HEK293 (cell line): ENCODE results near the gene GNB1.

Experiments
- CTCF ChIA-PET: fragments of 350-600 bp; formaldehyde crosslinking; extraction: SDS; loops from one replicate; lab custom pipeline; 2021; ENCODE audit warnings: antibody characterized with exemption; lab: Yijun Ruan, JAX
- POLR2A ChIA-PET: fragments of 300-600 bp; formaldehyde crosslinking; extraction: SDS; loops from one replicate; lab custom pipeline; 2020; ENCODE audit warnings: antibody characterized with exemption, inconsistent platforms; lab: Yijun Ruan, JAX
- H3K27ac ChIP-seq: fragments of 200-500 bp; sonication (Bioruptor generic); 2 replicates; pipeline ENCODE4 v1.5.1; 2014; ENCODE audit warnings: low read depth, low read length, control low read depth, inconsistent platforms; ENCODE audit errors: extremely low read depth
- H3K36me3 ChIP-seq, 2 experiments: fragments of 200-500 bp in 1 of 2; sonication (Bioruptor generic) in 1 of 2; 1 replicate in 1 of 2; 2 replicates in 1 of 2; pipeline ENCODE4 v1.5.1; 2014 to 2017; ENCODE audit warnings: inconsistent platforms in 2 of 2, low read length in 2 of 2; ENCODE audit not compliant: control insufficient read depth in 2 of 2, insufficient read depth in 1 of 2
- H3K4me1 ChIP-seq: fragments of 200-500 bp; sonication (Bioruptor generic); 2 replicates; pipeline ENCODE4 v1.5.1; 2014; ENCODE audit warnings: mild to moderate bottlenecking, low read length, inconsistent platforms; ENCODE audit not compliant: control insufficient read depth, insufficient read depth
- H3K4me3 ChIP-seq: 2 replicates; pipeline ENCODE4 v1.5.1; 2011; ENCODE audit warnings: low read depth, mild to moderate bottlenecking, control low read depth, low read length, moderate library complexity
- H3K9me3 ChIP-seq: fragments of 200-500 bp; sonication (Bioruptor generic); 2 replicates; pipeline ENCODE4 v1.5.1; 2014; ENCODE audit warnings: low read depth, low read length, inconsistent platforms; ENCODE audit not compliant: control insufficient read depth, insufficient read depth
- BCL6B ChIP-seq: fragments of 450-650 bp; formaldehyde crosslinking; IDR thresholded peaks from 2 replicates; pipeline ENCODE4 v1.5.1; 2017; ENCODE audit warnings: missing biosample characterization, missing genetic modification characterization
- HOXA7 ChIP-seq: sonication (generic); formaldehyde crosslinking; IDR thresholded peaks from 2 replicates; pipeline ENCODE4 v1.8.1; 2022; ENCODE audit warnings: missing genetic modification reagents, borderline replicate concordance
- KLF7 ChIP-seq: fragments of 450-650 bp; formaldehyde crosslinking; IDR thresholded peaks from 2 replicates; pipeline ENCODE4 v1.5.1; 2016; ENCODE audit warnings: missing biosample characterization, missing genetic modification characterization, borderline replicate concordance
- PRDM1 ChIP-seq: fragments of 450-650 bp; formaldehyde crosslinking; IDR thresholded peaks from 2 replicates; pipeline ENCODE4; 2016; ENCODE audit warnings: missing biosample characterization, missing genetic modification characterization
- SCRT1 ChIP-seq: fragments of 450-650 bp; formaldehyde crosslinking; IDR thresholded peaks from 2 replicates; pipeline ENCODE4 v1.5.1; 2016; ENCODE audit warnings: missing biosample characterization, missing genetic modification characterization, borderline replicate concordance
- ZBTB20 ChIP-seq: fragments of 450-650 bp; formaldehyde crosslinking; IDR thresholded peaks from 2 replicates; pipeline ENCODE4 v1.5.1; 2016; ENCODE audit warnings: missing biosample characterization, missing genetic modification characterization
- ZBTB6 ChIP-seq: fragments of 450-650 bp; formaldehyde crosslinking; IDR thresholded peaks from 2 replicates; pipeline ENCODE4 v1.5.1; 2017; ENCODE audit warnings: missing biosample characterization, missing genetic modification characterization
- ZNF10 ChIP-seq: fragments of 450-650 bp; formaldehyde crosslinking; IDR thresholded peaks from 2 replicates; pipeline ENCODE4 v1.5.1; 2017; ENCODE audit warnings: missing biosample characterization, missing genetic modification characterization
- ZNF280C ChIP-seq: fragments of 450-650 bp; formaldehyde crosslinking; IDR thresholded peaks from 2 replicates; pipeline ENCODE4 v1.5.1; 2016; ENCODE audit warnings: missing biosample characterization, missing genetic modification characterization
- ZNF350 ChIP-seq: fragments of 450-650 bp; formaldehyde crosslinking; IDR thresholded peaks from 2 replicates; pipeline ENCODE4 v1.5.0; 2017; ENCODE audit warnings: missing biosample characterization, mild to moderate bottlenecking, missing genetic modification characterization
- ZNF391 ChIP-seq: fragments of 450-650 bp; formaldehyde crosslinking; IDR thresholded peaks from 2 replicates; pipeline ENCODE4 v1.5.1; 2016; ENCODE audit warnings: low read depth, missing biosample characterization, missing genetic modification characterization, borderline replicate concordance
- ZNF529 ChIP-seq: fragments of 450-650 bp; formaldehyde crosslinking; IDR thresholded peaks from 2 replicates; pipeline ENCODE4 v1.5.1; 2017; ENCODE audit warnings: missing genetic modification characterization, missing biosample characterization; ENCODE audit not compliant: insufficient replicate concordance
- ZNF544 ChIP-seq: fragments of 450-650 bp; formaldehyde crosslinking; IDR thresholded peaks from 2 replicates; pipeline ENCODE4 v1.5.0; 2017; ENCODE audit warnings: missing biosample characterization, missing genetic modification characterization
- ZNF626 ChIP-seq: fragments of 450-650 bp; sonication (Bioruptor Pico); formaldehyde crosslinking; IDR thresholded peaks from 2 replicates; pipeline ENCODE4 v1.5.1; 2018; ENCODE audit warnings: missing biosample characterization, missing genetic modification characterization, inconsistent platforms
- ZNF629 ChIP-seq: fragments of 450-650 bp; formaldehyde crosslinking; IDR thresholded peaks from 2 replicates; pipeline ENCODE4 v1.5.1; 2017; ENCODE audit warnings: missing biosample characterization, missing genetic modification characterization
- ZNF670 ChIP-seq: fragments of 450-650 bp; formaldehyde crosslinking; IDR thresholded peaks from 2 replicates; pipeline ENCODE4 v1.5.1; 2016; ENCODE audit warnings: missing biosample characterization, missing genetic modification characterization, low read depth
- ZNF692 ChIP-seq: fragments of 450-650 bp; formaldehyde crosslinking; IDR thresholded peaks from 2 replicates; pipeline ENCODE4 v1.5.1; 2016; ENCODE audit warnings: missing biosample characterization, missing genetic modification characterization
- ZNF707 ChIP-seq: fragments of 450-650 bp; formaldehyde crosslinking; IDR thresholded peaks from 2 replicates; pipeline ENCODE4 v1.5.1; 2016; ENCODE audit warnings: missing biosample characterization, missing genetic modification characterization
- ZNF785 ChIP-seq: fragments of 450-650 bp; formaldehyde crosslinking; IDR thresholded peaks from 2 replicates; pipeline ENCODE4 v1.5.1; 2016; ENCODE audit warnings: missing biosample characterization, missing genetic modification characterization

GNB1 gene

GRCh38 chr1:1940123-1940425, 49.2 kb upstream of the GNB1 start:
- CTCF ChIA-PET = interaction anchor here (0.9 to 4.8 kb wide), 2 partner anchors 106 to 234 kb away, joined by 4 to 52 read pairs; no protein-coding TSS in a partner anchor
- POLR2A ChIA-PET = no interaction called here
- no peak overlapping the region for H3K4me3 ChIP-seq
- no peak for TF ChIP-seq ZNF280C (tag by site-specific recombination)
- TF ChIP-seq ZNF10 = no peak
- no peak for TF ChIP-seq ZNF670 (tag by site-specific recombination)
- TF ChIP-seq ZNF707 = no peak
- no peak for TF ChIP-seq ZNF350 (tag by site-specific recombination)
- no peak for TF ChIP-seq KLF7
- no peak for TF ChIP-seq HOXA7 (CRISPR knock-in tag)
- TF ChIP-seq ZBTB20 (tag by site-specific recombination) = no peak
- TF ChIP-seq ZNF692 (tag by site-specific recombination) = no peak
- no peak overlapping the region for H3K27ac ChIP-seq
- no peaks in the 10 kb centered on the region for H3K36me3 ChIP-seq
- H3K9me3 ChIP-seq = no peaks in the 10 kb centered on the region
- H3K4me1 ChIP-seq = no peaks in the 10 kb centered on the region

GRCh38 chr1:1939296-1940122, 48.6 kb upstream of the GNB1 start:
- no peak overlapping the region for H3K27ac ChIP-seq
- no peaks in the 10 kb centered on the region for H3K9me3 ChIP-seq
- no peaks in the 10 kb centered on the region for H3K4me1 ChIP-seq
- POLR2A ChIA-PET = no interaction called here
- CTCF ChIA-PET = no interaction called here
- H3K4me3 ChIP-seq = no peak overlapping the region
- TF ChIP-seq ZNF529 (no peak), ZNF785 (tag by site-specific recombination) (no peak)
- H3K36me3 ChIP-seq = no peaks in the 10 kb centered on the region

- CTCF ChIA-PET = no interaction called here
- TF ChIP-seq PRDM1 (tag by site-specific recombination) (0 out of 2 replicates have a peak, but pooled peaks have one; percentile 44), SCRT1 (tag by site-specific recombination) (no peak), ZNF629 (tag by site-specific recombination) (no peak), ZBTB6 (tag by site-specific recombination) (no peak), ZNF391 (tag by site-specific recombination) (no peak), ZNF626 (tag by site-specific recombination) (no peak), BCL6B (tag by site-specific recombination) (no peak), ZNF544 (tag by site-specific recombination) (no peak)
- TF ChIP-seq, all 188 proteins: peak for 1
- Histone ChIP-seq H3K4me3 (no peak overlapping the region), H3K9me3 (no peaks in the 10 kb centered on the region), H3K4me1 (no peaks in the 10 kb centered on the region), H3K36me3 (no peaks in the 10 kb centered on the region), H3K27ac (no peak overlapping the region)
- POLR2A ChIA-PET = no interaction called here
Measured at GRCh38 chr1:1938613-1939295, 47.9 kb upstream of the GNB1 start.
